HG03103 (cell line): Measurements from ENCODE around the gene AUTS2.

Experiments
- ATAC-seq: cut with Tn5 transposase; IDR thresholded peaks from one replicate; pipeline ENCODE4 v1.9.1; 2021; ENCODE audit warnings: low read depth; ENCODE audit not compliant: unreplicated experiment

AUTS2 gene

GRCh38 chr7:70142247-70142932 is 544.1 kb downstream of the AUTS2 start:
- no peak for ATAC-seq

DNA sequence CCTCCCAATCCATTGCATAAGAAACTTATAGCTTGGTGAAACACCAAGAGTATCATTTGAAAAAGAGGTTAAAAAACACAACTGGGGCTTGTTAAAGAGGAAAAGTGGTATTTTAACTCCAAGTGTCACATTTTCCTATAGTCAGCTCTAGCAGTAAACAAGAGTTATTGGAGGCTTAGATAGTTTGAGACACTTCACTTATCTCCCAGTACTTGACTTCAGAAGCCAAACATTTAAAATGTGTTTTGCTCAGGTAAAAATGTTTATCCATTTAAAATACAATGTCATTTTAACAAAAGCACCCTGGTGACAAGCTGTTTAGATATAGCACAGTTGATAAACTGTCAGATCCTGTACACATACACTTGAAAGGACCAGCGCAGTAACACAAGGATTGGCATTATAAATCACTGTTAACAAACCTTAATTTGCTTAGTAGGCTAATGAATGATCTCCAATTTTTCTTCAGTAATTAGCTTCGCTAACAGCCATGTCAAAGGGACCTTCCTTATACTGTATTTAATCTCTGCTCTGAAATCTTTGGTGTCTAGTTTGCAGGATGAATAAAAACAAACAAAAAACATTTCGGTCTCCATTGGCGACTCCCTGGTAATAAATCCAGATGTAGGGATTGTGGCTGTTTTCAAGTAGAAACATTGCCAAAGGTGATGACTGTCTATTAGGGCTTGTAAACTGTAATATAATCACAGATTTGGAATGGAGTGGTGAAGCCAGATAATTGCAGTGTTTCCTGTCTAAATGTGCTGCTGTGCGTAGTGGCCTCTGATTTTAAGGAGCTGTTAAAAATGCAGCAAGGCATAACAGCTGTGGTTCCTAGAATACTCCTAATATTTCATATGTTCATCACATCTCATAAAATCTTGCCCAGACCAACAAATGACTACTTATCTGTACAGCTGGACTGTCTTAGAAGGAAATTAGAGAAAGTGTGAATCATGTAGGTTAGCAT is 545.1 kb downstream of the AUTS2 start:
- ATAC-seq, result no peak

- ATAC-seq, result no peak
These were observed 550.7 kb downstream of the AUTS2 start for GRCh38 chr7:70148997-70149396.

DNA sequence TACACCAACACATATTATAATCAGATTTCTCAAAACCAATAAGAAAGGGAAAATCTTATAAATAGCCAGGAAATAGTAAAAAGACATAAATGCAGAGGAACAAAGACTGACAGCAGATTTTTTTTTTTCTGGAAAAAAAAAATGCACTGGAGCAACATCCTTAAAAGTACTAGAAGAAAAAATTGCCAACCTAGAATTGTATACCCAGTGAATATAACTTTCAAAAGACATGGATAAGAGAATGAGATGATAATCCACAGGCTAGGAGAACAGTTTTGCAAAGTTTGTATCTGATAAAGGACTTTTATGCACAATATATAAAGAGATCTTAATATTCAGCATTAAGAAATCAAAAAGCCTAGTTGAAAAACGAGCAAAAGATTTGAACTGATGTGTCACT is 554.0 kb downstream of the AUTS2 start:
- ATAC-seq, result no peak

DNA sequence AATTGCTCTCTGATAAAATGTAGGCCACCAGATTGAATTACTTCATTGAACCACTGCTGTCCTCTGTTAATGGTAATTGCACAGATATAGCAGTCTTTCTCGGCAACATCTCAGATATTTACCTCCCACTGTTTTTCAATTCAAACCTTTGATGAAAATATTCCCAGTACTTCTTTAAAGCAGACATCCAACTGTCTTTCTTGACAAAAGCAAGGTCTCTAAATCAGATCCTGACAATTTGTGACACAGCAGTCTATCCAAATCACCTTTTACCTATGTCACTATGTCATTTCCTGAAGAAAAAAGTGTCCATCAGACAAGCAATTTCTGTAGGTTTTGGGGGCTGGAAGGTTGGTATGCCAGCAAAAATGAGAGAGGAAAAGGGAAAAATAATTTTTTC is 555.7 kb downstream of the AUTS2 start:
- ATAC-seq, result no peak

- ATAC-seq, result no peak
These were observed 556.4 kb downstream of the AUTS2 start for GRCh38 chr7:70154521-70155180.

- ATAC-seq, result no peak
These were observed 557.8 kb downstream of the AUTS2 start for GRCh38 chr7:70156057-70156456.

- ATAC-seq, result no peak
These were observed 560.8 kb downstream of the AUTS2 start for GRCh38 chr7:70159121-70159520.

DNA sequence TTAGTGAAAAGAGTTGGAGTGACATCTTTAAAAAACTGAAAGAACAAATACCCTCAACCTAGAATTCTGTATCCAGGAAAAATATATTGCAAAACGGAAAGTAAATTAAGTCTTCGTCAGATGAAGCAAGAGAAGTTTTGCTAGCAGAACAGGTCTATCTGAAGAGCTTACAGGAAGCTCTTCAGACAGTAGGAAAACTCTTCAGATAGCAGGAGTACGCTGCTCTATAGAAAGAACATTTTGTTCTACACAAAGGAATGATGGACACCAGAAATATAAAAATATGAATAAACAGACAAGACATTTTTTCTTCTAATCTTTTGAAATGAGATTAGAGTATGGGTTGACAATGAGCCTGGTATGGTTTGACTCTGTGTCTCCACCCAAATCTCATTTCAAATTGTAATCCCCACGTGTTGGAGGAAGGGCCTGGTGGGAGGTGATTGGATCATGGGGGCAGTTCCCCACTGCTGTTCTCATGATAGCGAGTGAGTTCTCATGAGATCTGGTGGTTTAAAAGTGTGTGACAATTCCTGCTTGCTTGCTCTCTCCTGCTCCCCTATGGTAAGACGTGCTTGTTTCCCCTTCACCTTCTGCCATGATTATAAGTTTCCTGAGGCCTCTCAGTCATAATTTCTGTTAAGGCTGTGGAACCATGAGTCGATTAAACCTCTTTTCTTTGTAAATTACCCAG is 567.3 kb downstream of the AUTS2 start:
- ATAC-seq, result no peak

DNA sequence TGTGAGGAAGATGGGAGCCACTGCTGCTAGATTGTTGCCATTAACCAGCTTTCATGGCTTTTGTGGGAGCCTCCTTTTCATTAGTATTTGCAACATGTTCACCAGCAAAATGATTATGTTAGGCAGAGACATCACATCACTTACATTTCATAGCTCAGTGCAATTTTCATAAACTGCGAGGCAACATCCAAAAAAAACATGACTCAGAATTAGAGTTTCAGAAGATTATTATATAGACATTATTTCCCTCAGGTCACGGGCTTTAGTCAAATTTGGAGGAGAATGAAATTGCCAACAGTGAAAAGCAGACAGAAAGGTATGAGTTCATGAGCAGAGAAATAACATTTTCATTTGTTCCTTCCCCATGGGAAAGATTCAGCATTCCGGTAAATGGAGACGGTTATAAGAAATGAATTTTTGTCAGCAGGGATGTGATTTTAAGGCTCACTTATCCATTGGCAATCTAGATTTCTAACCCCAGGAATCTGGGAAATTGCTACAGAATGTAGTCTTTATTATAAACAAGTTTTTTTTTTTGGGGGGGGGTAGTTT is 573.2 kb downstream of the AUTS2 start:
- ATAC-seq, result no peak

- no peak for ATAC-seq
These were observed 578.9 kb downstream of the AUTS2 start for GRCh38 chr7:70177166-70177565.

DNA sequence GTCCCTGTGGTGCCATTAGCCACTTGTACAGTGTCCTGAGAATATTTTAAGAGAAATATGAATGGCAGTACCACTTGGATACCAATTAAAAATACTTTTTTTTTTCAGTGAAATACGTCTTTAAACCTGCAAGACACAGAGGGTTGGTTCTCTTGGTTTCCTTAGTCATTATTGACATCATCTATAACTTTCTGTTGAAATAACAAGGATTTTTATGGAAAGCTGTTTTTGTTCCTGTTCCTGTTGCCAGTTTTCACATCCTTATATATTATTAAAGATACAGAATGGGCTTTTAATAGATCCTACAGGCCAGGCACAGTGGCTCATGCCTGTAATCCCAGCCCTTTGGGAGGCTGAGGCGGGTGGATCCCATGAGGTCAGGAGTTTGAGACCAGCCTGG is 579.9 kb downstream of the AUTS2 start:
- ATAC-seq, result no peak

GRCh38 chr7:70178787-70179186 is 580.5 kb downstream of the AUTS2 start:
- no peak for ATAC-seq

DNA sequence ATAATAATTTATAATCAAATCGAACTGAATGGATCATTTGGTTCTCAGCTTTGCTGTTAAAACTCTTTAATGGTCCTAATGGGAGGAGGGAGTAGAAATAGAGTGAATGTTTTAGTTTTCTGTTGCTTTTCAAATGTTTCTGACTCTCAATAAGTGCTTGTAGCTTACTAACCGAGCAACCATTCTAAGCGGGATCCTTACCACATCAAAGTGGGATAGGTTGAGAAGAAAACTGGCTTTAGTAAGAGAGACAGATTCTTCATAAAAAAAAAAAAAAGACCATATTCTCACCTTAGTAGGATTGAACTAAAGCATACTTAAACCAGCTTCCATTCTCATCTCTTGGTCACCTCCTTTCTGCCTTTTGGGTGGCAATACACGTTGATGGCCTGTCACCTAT is 584.2 kb downstream of the AUTS2 start:
- no peak for ATAC-seq

GRCh38 chr7:70183278-70183677 is 585.0 kb downstream of the AUTS2 start:
- ATAC-seq, result no peak

GRCh38 chr7:70188901-70189650 is 590.8 kb downstream of the AUTS2 start:
- no peak for ATAC-seq

DNA sequence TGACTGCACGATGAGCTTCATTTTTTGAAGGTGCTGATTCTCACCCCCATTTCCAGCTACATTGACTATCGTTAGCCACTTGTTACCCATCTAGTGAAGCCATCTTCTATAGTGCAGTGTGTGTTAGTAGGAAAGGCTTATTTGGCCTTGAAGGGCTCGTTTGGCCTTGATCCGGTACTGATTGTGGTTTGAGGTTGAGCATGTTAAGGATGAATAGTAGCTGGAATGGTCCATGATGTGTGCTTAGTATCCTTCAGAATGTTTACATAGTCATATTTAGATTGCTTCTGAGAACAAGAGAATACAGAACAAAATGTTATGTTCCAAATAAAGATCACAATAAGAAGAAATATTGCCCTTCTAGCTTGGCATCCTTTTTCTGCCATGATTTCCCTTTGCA is 591.5 kb downstream of the AUTS2 start:
- ATAC-seq, result no peak

DNA sequence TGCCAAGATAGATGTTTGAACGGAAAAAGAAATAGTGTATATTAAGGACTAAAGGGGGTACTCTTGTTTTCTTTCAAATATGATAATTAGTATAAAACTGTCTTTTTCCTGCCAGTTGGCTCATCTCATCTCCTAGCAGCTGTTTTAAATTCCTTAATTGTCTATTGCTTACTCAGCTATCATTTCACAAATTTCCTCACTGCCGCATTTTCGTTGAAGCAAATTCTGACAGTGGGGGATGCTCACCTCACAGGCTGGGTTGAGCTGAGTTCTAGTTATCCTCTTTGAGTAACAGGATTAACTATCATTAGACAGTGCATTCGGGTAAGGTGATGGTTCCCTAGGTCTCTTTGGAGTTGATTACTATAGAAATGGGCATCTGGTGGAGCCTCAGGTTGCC is 592.0 kb downstream of the AUTS2 start:
- no peak for ATAC-seq

GRCh38 chr7:70193514-70193913 is 595.2 kb downstream of the AUTS2 start:
- ATAC-seq, result no peak
